WTC11 (cell line): ENCODE measurements around the gene MAGED1. TPM values are rescaled to one million over a fixed set of nuclear protein-coding genes. Genes with fewer than 3 reads are reported as not detected.

ENCODE experiments used
- ATAC-seq: fragments of 200-7000 bp; cut with Tn5 transposase; 2 replicates; pipeline ENCODE4 v1.10.0; 2021; ENCODE audit warnings: mild to moderate bottlenecking, moderate library complexity
- CTCF ChIA-PET: fragments of 300-600 bp; sonication (Branson Sonifier 250); formaldehyde crosslinking; loops from one replicate; lab custom pipeline; 2021; ENCODE audit warnings: antibody characterized with exemption; lab: Charles Lee
- POLR2A ChIA-PET: fragments of 350-600 bp; sonication (Branson Sonifier 250); formaldehyde crosslinking; loops from one replicate; lab custom pipeline; 2021; ENCODE audit warnings: antibody characterized with exemption; lab: Charles Lee
- DNase-seq: peaks from one replicate; pipeline ENCODE4 v3.0.0; 2021; ENCODE audit warnings: low spot score
- H3K27ac Mint-ChIP-seq: 2 replicates; pipeline ENCODE4 v1.8.0; 2021; ENCODE audit warnings: mixed read lengths
- H3K27me3 Mint-ChIP-seq: 2 replicates; pipeline ENCODE4 v1.8.0; 2021; ENCODE audit warnings: low read depth, mild to moderate bottlenecking, moderate library complexity, mixed read lengths
- H3K36me3 Mint-ChIP-seq: 2 replicates; pipeline ENCODE4 v1.8.0; 2021; ENCODE audit warnings: mixed read lengths
- H3K4me1 Mint-ChIP-seq: 2 replicates; pipeline ENCODE4 v1.8.0; 2022; ENCODE audit warnings: mixed read lengths
- H3K4me3 Mint-ChIP-seq: 2 replicates; pipeline ENCODE4 v1.8.0; 2021; ENCODE audit warnings: mild to moderate bottlenecking, moderate library complexity, mixed read lengths
- H3K9me3 Mint-ChIP-seq: 2 replicates; pipeline ENCODE4 v1.8.0; 2021; ENCODE audit warnings: mixed read lengths
- ATF1 ChIP-seq: sonication (generic); formaldehyde crosslinking; IDR thresholded peaks from 2 replicates; pipeline ENCODE4 v1.8.1; 2023; ENCODE audit warnings: mild to moderate bottlenecking, moderate library complexity, missing genetic modification reagents
- EMX1 ChIP-seq: fragments of 250-450 bp; sonication (Bioruptor Pico); IDR thresholded peaks from 2 replicates; pipeline ENCODE4 v1.8.0; 2021; ENCODE audit warnings: mild to moderate bottlenecking
- ERG ChIP-seq: fragments of 250-450 bp; sonication (Bioruptor Pico); IDR thresholded peaks from 2 replicates; pipeline ENCODE4 v1.8.0; 2021; ENCODE audit warnings: mild to moderate bottlenecking
- ESRRA ChIP-seq: sonication (generic); formaldehyde crosslinking; IDR thresholded peaks from 2 replicates; pipeline ENCODE4 v1.8.1; 2022; ENCODE audit warnings: mild to moderate bottlenecking, missing genetic modification reagents, borderline replicate concordance
- ETV6 ChIP-seq: sonication (generic); formaldehyde crosslinking; IDR thresholded peaks from 2 replicates; pipeline ENCODE4 v1.8.1; 2022; ENCODE audit warnings: mild to moderate bottlenecking, missing genetic modification reagents
- HMGXB4 ChIP-seq: sonication (generic); formaldehyde crosslinking; IDR thresholded peaks from 2 replicates; pipeline ENCODE4 v1.8.1; 2023; ENCODE audit warnings: mild to moderate bottlenecking, moderate library complexity, missing genetic modification reagents
- IRF2 ChIP-seq: sonication (generic); formaldehyde crosslinking; IDR thresholded peaks from 2 replicates; pipeline ENCODE4 v1.8.0; 2022; ENCODE audit warnings: low read depth, missing genetic modification reagents, borderline replicate concordance
- ZNF263 ChIP-seq: sonication (generic); formaldehyde crosslinking; IDR thresholded peaks from 2 replicates; pipeline ENCODE4 v1.8.1; 2022; ENCODE audit warnings: low read depth, mild to moderate bottlenecking, moderate library complexity, missing genetic modification reagents
- total RNA-seq: library from RNA; stranded (reverse); gene quantifications from 3 replicates; pipeline ENCODE4 v1.2.3, GENCODE V29; 2021
- TF ChIP-seq, protein P1 (sequence below): fragments of 200-600 bp; IDR thresholded peaks from 2 replicates; pipeline ENCODE4 v1.8.0; 2022; ENCODE audit warnings: antibody characterized with exemption
- TF ChIP-seq, protein P2 (sequence below): sonication (generic); formaldehyde crosslinking; IDR thresholded peaks from 2 replicates; pipeline ENCODE4 v1.8.0; 2023; ENCODE audit warnings: mild to moderate bottlenecking, missing genetic modification reagents
- TF ChIP-seq, protein P3 (sequence below): fragments of 250-450 bp; sonication (Bioruptor Pico); IDR thresholded peaks from 2 replicates; pipeline ENCODE4 v1.9.0; 2021; ENCODE audit warnings: mild to moderate bottlenecking
- TF ChIP-seq, protein P4 (sequence below): fragments of 250-450 bp; sonication (Bioruptor Pico); IDR thresholded peaks from 2 replicates; pipeline ENCODE4 v2.1.2; 2022; ENCODE audit warnings: mild to moderate bottlenecking, moderate library complexity
- TF ChIP-seq, protein P5 (sequence below): sonication (generic); formaldehyde crosslinking; IDR thresholded peaks from 2 replicates; pipeline ENCODE4 v1.8.1; 2022; ENCODE audit warnings: low read depth, missing genetic modification reagents, borderline replicate concordance
- TF ChIP-seq, protein P6 (sequence below): sonication (generic); formaldehyde crosslinking; IDR thresholded peaks from 2 replicates; pipeline ENCODE4 v1.8.0; 2022; ENCODE audit warnings: mild to moderate bottlenecking, missing genetic modification reagents

Gene MAGED1
- total RNA-seq, 1 experiment from 2014 or later, result 135 TPM

DNA sequence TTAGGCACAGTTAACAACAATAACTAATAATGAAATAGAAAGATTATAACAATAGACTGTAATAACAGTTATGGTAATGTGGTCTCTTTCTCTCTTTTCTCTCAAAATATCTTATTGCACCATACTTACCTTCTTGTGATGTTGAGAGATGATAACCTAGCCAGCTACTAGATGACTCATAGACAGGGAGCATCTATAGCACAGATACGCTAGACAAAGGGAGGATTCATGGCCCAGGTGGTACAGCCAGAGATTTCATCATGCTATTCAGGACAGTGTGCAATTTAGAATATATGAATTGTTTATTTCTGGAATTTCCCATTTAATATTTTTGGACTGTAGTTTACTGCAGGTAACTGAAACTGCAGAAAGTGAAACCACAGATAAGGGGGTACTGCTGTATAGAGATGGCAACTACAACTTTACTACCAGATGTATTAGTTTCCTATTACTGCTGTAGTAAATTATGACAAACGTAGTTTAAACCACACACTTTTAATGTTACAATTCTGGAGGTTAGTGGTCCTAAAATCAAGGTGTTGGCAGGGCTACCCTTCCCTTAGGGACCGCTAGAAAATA, 41.8 kb upstream of the MAGED1 start:
- CTCF ChIA-PET, result interaction anchor here (0.5 to 1.2 kb wide), 2 partner anchors 46 to 364 kb away, joined by 3 to 4 read pairs; no protein-coding TSS in a partner anchor
- Mint-ChIP-seq H3K4me1 (peaks cover 75% of the 10 kb centered on the region), H3K9me3 (peaks cover 13% of the 10 kb centered on the region), H3K36me3 (peaks cover 20% of the 10 kb centered on the region), H3K27ac (peak overlapping the region; percentile 100), H3K4me3 (no peak overlapping the region)
- no peak for DNase-seq
- TF ChIP-seq IRF2 (CRISPR knock-in tag) (no peak), ERG (no peak), ESRRA (CRISPR knock-in tag) (no peak), HMGXB4 (CRISPR knock-in tag) (no peak)
- TF ChIP-seq, protein P1, sequence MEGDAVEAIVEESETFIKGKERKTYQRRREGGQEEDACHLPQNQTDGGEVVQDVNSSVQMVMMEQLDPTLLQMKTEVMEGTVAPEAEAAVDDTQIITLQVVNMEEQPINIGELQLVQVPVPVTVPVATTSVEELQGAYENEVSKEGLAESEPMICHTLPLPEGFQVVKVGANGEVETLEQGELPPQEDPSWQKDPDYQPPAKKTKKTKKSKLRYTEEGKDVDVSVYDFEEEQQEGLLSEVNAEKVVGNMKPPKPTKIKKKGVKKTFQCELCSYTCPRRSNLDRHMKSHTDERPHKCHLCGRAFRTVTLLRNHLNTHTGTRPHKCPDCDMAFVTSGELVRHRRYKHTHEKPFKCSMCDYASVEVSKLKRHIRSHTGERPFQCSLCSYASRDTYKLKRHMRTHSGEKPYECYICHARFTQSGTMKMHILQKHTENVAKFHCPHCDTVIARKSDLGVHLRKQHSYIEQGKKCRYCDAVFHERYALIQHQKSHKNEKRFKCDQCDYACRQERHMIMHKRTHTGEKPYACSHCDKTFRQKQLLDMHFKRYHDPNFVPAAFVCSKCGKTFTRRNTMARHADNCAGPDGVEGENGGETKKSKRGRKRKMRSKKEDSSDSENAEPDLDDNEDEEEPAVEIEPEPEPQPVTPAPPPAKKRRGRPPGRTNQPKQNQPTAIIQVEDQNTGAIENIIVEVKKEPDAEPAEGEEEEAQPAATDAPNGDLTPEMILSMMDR, result no peak
- TF ChIP-seq, protein P2, sequence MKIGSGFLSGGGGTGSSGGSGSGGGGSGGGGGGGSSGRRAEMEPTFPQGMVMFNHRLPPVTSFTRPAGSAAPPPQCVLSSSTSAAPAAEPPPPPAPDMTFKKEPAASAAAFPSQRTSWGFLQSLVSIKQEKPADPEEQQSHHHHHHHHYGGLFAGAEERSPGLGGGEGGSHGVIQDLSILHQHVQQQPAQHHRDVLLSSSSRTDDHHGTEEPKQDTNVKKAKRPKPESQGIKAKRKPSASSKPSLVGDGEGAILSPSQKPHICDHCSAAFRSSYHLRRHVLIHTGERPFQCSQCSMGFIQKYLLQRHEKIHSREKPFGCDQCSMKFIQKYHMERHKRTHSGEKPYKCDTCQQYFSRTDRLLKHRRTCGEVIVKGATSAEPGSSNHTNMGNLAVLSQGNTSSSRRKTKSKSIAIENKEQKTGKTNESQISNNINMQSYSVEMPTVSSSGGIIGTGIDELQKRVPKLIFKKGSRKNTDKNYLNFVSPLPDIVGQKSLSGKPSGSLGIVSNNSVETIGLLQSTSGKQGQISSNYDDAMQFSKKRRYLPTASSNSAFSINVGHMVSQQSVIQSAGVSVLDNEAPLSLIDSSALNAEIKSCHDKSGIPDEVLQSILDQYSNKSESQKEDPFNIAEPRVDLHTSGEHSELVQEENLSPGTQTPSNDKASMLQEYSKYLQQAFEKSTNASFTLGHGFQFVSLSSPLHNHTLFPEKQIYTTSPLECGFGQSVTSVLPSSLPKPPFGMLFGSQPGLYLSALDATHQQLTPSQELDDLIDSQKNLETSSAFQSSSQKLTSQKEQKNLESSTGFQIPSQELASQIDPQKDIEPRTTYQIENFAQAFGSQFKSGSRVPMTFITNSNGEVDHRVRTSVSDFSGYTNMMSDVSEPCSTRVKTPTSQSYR, result no peak
- TF ChIP-seq, all 79 proteins: peak for 0
- no peak for ATAC-seq
- H3K27me3 Mint-ChIP-seq, result no peaks in the 10 kb centered on the region
- POLR2A ChIA-PET, result no interaction called here

- ChIA-PET POLR2A (no interaction called here), CTCF (interaction anchor here (0.5 to 2.0 kb wide), 3 partner anchors 46 to 365 kb away, joined by 3 to 7 read pairs (median 4); no protein-coding TSS in a partner anchor)
- Mint-ChIP-seq H3K27ac (peak overlapping the region; percentile 100), H3K36me3 (peaks cover 23% of the 10 kb centered on the region), H3K9me3 (peaks cover 16% of the 10 kb centered on the region), H3K4me3 (peak overlapping the region; percentile 56; the same call in 1 of the 2 replicates), H3K27me3 (no peaks in the 10 kb centered on the region), H3K4me1 (peaks cover 72% of the 10 kb centered on the region)
- DNase-seq (no peak), ATAC-seq (no peak; the same call in none of the 2 replicates)
- TF ChIP-seq, protein P3, sequence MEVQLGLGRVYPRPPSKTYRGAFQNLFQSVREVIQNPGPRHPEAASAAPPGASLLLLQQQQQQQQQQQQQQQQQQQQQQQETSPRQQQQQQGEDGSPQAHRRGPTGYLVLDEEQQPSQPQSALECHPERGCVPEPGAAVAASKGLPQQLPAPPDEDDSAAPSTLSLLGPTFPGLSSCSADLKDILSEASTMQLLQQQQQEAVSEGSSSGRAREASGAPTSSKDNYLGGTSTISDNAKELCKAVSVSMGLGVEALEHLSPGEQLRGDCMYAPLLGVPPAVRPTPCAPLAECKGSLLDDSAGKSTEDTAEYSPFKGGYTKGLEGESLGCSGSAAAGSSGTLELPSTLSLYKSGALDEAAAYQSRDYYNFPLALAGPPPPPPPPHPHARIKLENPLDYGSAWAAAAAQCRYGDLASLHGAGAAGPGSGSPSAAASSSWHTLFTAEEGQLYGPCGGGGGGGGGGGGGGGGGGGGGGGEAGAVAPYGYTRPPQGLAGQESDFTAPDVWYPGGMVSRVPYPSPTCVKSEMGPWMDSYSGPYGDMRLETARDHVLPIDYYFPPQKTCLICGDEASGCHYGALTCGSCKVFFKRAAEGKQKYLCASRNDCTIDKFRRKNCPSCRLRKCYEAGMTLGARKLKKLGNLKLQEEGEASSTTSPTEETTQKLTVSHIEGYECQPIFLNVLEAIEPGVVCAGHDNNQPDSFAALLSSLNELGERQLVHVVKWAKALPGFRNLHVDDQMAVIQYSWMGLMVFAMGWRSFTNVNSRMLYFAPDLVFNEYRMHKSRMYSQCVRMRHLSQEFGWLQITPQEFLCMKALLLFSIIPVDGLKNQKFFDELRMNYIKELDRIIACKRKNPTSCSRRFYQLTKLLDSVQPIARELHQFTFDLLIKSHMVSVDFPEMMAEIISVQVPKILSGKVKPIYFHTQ (CRISPR knock-in tag), result no peak
- TF ChIP-seq ATF1 (CRISPR knock-in tag), result no peak
Measured at GRCh38 chrX:51852096-51852495, 41.3 kb upstream of the MAGED1 start.

GRCh38 chrX:51852621-51853020, 40.8 kb upstream of the MAGED1 start:
- no peaks in the 10 kb centered on the region for H3K27me3 Mint-ChIP-seq
- ATAC-seq, result no peak
- ChIA-PET CTCF (interaction anchor here (1.2 to 2.0 kb wide), 2 partner anchors 211 to 365 kb away, joined by 4 to 7 read pairs; no protein-coding TSS in a partner anchor), POLR2A (no interaction called here)
- no peak for DNase-seq
- peak overlapping the region; percentile 100 for H3K27ac Mint-ChIP-seq
- peaks cover 21% of the 10 kb centered on the region for H3K9me3 Mint-ChIP-seq
- peak overlapping the region; percentile 56 for H3K4me3 Mint-ChIP-seq
- H3K4me1 Mint-ChIP-seq, result peaks cover 66% of the 10 kb centered on the region
- H3K36me3 Mint-ChIP-seq, result peaks cover 28% of the 10 kb centered on the region
- TF ChIP-seq, protein P4, sequence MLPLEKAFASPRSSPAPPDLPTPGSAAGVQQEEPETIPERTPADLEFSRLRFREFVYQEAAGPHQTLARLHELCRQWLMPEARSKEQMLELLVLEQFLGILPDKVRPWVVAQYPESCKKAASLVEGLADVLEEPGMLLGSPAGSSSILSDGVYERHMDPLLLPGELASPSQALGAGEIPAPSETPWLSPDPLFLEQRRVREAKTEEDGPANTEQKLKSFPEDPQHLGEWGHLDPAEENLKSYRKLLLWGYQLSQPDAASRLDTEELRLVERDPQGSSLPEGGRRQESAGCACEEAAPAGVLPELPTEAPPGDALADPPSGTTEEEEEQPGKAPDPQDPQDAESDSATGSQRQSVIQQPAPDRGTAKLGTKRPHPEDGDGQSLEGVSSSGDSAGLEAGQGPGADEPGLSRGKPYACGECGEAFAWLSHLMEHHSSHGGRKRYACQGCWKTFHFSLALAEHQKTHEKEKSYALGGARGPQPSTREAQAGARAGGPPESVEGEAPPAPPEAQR (CRISPR knock-in tag), result no peak
- TF ChIP-seq ZNF263 (CRISPR knock-in tag) (no peak), ETV6 (CRISPR knock-in tag) (no peak), HMGXB4 (CRISPR knock-in tag) (no peak), EMX1 (CRISPR knock-in tag) (no peak)
- TF ChIP-seq, protein P5, sequence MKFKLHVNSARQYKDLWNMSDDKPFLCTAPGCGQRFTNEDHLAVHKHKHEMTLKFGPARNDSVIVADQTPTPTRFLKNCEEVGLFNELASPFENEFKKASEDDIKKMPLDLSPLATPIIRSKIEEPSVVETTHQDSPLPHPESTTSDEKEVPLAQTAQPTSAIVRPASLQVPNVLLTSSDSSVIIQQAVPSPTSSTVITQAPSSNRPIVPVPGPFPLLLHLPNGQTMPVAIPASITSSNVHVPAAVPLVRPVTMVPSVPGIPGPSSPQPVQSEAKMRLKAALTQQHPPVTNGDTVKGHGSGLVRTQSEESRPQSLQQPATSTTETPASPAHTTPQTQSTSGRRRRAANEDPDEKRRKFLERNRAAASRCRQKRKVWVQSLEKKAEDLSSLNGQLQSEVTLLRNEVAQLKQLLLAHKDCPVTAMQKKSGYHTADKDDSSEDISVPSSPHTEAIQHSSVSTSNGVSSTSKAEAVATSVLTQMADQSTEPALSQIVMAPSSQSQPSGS (CRISPR knock-in tag), result no peak
- TF ChIP-seq, protein P6, sequence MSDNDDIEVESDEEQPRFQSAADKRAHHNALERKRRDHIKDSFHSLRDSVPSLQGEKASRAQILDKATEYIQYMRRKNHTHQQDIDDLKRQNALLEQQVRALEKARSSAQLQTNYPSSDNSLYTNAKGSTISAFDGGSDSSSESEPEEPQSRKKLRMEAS (CRISPR knock-in tag), result no peak
